Measurements from ENCODE around the gene HSPA8. TPM values are rescaled to one million over a fixed set of nuclear protein-coding genes. Genes with fewer than 3 reads are reported as not detected.

The HSPA8 gene
- total RNA-seq, 1 experiment from 2014 or later: 1,124 TPM

DNA sequence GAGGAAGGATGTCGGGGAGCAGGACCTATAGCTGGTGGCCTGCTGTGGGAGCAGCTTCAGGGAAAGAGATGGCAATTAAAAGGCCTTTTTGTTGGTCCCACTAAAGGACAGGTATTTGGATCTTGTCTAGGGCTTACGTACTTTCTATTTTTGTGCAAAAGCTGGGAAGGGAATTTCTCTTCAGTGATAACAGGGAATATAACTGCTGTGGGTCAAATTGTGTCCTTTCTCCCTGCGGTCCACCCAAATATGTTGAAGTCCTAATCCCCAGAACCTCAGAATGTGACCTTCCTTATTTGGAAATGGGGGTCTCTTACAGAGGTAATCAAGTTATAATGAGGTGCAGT lies 14.0 kb downstream of the HSPA8 start (continued):
- TF ChIP-seq, protein P1, sequence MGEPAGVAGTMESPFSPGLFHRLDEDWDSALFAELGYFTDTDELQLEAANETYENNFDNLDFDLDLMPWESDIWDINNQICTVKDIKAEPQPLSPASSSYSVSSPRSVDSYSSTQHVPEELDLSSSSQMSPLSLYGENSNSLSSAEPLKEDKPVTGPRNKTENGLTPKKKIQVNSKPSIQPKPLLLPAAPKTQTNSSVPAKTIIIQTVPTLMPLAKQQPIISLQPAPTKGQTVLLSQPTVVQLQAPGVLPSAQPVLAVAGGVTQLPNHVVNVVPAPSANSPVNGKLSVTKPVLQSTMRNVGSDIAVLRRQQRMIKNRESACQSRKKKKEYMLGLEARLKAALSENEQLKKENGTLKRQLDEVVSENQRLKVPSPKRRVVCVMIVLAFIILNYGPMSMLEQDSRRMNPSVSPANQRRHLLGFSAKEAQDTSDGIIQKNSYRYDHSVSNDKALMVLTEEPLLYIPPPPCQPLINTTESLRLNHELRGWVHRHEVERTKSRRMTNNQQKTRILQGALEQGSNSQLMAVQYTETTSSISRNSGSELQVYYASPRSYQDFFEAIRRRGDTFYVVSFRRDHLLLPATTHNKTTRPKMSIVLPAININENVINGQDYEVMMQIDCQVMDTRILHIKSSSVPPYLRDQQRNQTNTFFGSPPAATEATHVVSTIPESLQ (CRISPR knock-in tag; IDR thresholded peaks at IDR 0.05): no peak
- no peak for TF ChIP-seq SP1 (CRISPR knock-in tag; conservative IDR thresholded peaks at IDR 0.05)

DNA sequence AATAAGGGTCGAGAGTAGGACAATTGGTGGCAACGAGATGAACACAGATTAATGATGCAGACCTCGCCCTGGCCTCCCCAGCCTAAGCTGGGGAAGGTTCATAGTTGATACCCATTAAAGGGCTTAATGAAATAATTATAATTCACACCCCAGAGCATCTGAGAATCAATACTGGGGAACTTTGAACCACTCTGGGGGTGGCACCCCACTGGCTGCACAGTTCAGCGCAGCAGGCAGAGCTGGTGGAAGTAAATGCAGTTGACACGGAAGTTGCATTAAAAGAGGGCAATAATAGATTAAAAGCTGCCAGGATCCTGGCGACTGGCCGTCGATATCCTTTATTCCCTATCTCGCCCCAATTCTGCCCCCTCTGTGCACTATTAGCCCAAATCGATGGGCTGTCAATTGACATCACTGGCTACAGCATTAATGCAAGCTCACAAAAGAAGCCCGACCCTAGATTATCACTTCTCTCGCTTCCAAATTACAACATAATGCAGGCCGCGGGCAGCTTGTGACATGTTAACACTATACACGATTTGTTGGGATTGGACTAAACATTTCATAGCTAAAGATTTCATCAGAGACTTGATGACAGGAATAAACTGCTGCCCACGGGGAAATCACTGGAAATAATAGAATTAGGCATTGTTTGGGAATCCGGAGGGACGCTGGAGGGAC lies 14.5 kb downstream of the HSPA8 start:
- no peak for DNase-seq (ENCODE audit: low spot score)
- Mint-ChIP-seq H3K27me3 (ENCODE audit: low read depth) (no peaks in the 10 kb centered on the region), H3K4me3 (no peak overlapping the region), H3K4me1 (no peaks in the 10 kb centered on the region), H3K27ac (no peak overlapping the region), H3K36me3 (no peaks in the 10 kb centered on the region), H3K9me3 (no peaks in the 10 kb centered on the region)
- TF ChIP-seq ZNF138 (CRISPR knock-in tag; conservative IDR thresholded peaks at IDR 0.05): no peak
- TF ChIP-seq, protein P2, sequence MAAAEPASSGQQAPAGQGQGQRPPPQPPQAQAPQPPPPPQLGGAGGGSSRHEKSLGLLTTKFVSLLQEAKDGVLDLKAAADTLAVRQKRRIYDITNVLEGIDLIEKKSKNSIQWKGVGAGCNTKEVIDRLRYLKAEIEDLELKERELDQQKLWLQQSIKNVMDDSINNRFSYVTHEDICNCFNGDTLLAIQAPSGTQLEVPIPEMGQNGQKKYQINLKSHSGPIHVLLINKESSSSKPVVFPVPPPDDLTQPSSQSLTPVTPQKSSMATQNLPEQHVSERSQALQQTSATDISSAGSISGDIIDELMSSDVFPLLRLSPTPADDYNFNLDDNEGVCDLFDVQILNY (CRISPR knock-in tag; IDR thresholded peaks at IDR 0.05): no peak
- no peak for TF ChIP-seq RORB (CRISPR knock-in tag; IDR thresholded peaks at IDR 0.05)
- no peak for TF ChIP-seq GTF2I (CRISPR knock-in tag; conservative IDR thresholded peaks at IDR 0.05)
- TF ChIP-seq, protein P3, sequence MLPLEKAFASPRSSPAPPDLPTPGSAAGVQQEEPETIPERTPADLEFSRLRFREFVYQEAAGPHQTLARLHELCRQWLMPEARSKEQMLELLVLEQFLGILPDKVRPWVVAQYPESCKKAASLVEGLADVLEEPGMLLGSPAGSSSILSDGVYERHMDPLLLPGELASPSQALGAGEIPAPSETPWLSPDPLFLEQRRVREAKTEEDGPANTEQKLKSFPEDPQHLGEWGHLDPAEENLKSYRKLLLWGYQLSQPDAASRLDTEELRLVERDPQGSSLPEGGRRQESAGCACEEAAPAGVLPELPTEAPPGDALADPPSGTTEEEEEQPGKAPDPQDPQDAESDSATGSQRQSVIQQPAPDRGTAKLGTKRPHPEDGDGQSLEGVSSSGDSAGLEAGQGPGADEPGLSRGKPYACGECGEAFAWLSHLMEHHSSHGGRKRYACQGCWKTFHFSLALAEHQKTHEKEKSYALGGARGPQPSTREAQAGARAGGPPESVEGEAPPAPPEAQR (CRISPR knock-in tag; IDR thresholded peaks at IDR 0.05): no peak
- TF ChIP-seq NR2C2 (CRISPR knock-in tag; IDR thresholded peaks at IDR 0.05): no peak
- TF ChIP-seq CREM (CRISPR knock-in tag; IDR thresholded peaks at IDR 0.05): no peak
- TF ChIP-seq, protein P1 (CRISPR knock-in tag; IDR thresholded peaks at IDR 0.05): no peak
- TF ChIP-seq ZNF263 (CRISPR knock-in tag; IDR thresholded peaks at IDR 0.05; ENCODE audit: low read depth): no peak
- TF ChIP-seq JAZF1 (CRISPR knock-in tag; IDR thresholded peaks at IDR 0.05): no peak
- TF ChIP-seq MXD4 (CRISPR knock-in tag; IDR thresholded peaks at IDR 0.05; ENCODE audit: borderline replicate concordance): no peak
- TF ChIP-seq OVOL2 (CRISPR knock-in tag; IDR thresholded peaks at IDR 0.05; ENCODE audit: borderline replicate concordance): no peak
- TF ChIP-seq, protein P4, sequence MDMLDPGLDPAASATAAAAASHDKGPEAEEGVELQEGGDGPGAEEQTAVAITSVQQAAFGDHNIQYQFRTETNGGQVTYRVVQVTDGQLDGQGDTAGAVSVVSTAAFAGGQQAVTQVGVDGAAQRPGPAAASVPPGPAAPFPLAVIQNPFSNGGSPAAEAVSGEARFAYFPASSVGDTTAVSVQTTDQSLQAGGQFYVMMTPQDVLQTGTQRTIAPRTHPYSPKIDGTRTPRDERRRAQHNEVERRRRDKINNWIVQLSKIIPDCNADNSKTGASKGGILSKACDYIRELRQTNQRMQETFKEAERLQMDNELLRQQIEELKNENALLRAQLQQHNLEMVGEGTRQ (CRISPR knock-in tag; IDR thresholded peaks at IDR 0.05): no peak
- TF ChIP-seq, protein P5, sequence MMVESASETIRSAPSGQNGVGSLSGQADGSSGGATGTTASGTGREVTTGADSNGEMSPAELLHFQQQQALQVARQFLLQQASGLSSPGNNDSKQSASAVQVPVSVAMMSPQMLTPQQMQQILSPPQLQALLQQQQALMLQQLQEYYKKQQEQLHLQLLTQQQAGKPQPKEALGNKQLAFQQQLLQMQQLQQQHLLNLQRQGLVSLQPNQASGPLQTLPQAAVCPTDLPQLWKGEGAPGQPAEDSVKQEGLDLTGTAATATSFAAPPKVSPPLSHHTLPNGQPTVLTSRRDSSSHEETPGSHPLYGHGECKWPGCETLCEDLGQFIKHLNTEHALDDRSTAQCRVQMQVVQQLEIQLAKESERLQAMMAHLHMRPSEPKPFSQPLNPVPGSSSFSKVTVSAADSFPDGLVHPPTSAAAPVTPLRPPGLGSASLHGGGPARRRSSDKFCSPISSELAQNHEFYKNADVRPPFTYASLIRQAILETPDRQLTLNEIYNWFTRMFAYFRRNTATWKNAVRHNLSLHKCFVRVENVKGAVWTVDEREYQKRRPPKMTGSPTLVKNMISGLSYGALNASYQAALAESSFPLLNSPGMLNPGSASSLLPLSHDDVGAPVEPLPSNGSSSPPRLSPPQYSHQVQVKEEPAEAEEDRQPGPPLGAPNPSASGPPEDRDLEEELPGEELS (CRISPR knock-in tag; IDR thresholded peaks at IDR 0.05): no peak
- TF ChIP-seq, protein P6, sequence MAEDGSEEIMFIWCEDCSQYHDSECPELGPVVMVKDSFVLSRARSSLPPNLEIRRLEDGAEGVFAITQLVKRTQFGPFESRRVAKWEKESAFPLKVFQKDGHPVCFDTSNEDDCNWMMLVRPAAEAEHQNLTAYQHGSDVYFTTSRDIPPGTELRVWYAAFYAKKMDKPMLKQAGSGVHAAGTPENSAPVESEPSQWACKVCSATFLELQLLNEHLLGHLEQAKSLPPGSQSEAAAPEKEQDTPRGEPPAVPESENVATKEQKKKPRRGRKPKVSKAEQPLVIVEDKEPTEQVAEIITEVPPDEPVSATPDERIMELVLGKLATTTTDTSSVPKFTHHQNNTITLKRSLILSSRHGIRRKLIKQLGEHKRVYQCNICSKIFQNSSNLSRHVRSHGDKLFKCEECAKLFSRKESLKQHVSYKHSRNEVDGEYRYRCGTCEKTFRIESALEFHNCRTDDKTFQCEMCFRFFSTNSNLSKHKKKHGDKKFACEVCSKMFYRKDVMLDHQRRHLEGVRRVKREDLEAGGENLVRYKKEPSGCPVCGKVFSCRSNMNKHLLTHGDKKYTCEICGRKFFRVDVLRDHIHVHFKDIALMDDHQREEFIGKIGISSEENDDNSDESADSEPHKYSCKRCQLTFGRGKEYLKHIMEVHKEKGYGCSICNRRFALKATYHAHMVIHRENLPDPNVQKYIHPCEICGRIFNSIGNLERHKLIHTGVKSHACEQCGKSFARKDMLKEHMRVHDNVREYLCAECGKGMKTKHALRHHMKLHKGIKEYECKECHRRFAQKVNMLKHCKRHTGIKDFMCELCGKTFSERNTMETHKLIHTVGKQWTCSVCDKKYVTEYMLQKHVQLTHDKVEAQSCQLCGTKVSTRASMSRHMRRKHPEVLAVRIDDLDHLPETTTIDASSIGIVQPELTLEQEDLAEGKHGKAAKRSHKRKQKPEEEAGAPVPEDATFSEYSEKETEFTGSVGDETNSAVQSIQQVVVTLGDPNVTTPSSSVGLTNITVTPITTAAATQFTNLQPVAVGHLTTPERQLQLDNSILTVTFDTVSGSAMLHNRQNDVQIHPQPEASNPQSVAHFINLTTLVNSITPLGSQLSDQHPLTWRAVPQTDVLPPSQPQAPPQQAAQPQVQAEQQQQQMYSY (CRISPR knock-in tag; IDR thresholded peaks at IDR 0.05): no peak
- no peak for TF ChIP-seq ZNF121 (CRISPR knock-in tag; IDR thresholded peaks at IDR 0.05)
- TF ChIP-seq ZNF396 (CRISPR knock-in tag; IDR thresholded peaks at IDR 0.05; ENCODE audit: borderline replicate concordance): no peak
- TF ChIP-seq, protein P7, sequence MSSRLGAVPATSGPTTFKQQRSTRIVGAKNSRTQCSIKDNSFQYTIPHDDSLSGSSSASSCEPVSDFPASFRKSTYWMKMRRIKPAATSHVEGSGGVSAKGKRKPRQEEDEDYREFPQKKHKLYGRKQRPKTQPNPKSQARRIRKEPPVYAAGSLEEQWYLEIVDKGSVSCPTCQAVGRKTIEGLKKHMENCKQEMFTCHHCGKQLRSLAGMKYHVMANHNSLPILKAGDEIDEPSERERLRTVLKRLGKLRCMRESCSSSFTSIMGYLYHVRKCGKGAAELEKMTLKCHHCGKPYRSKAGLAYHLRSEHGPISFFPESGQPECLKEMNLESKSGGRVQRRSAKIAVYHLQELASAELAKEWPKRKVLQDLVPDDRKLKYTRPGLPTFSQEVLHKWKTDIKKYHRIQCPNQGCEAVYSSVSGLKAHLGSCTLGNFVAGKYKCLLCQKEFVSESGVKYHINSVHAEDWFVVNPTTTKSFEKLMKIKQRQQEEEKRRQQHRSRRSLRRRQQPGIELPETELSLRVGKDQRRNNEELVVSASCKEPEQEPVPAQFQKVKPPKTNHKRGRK (CRISPR knock-in tag; IDR thresholded peaks at IDR 0.05; ENCODE audit: borderline replicate concordance): no peak
- TF ChIP-seq FOXJ3 (CRISPR knock-in tag; IDR thresholded peaks at IDR 0.05; ENCODE audit: borderline replicate concordance): no peak
- ChIA-PET CTCF (interaction anchor here (0.7 to 2.9 kb wide), 5 partner anchors 24 to 214 kb away, joined by 3 to 13 read pairs (median 4); no protein-coding TSS in a partner anchor), POLR2A (interaction anchor here (0.7 kb wide), 1 partner anchor 15 kb away, joined by 3 read pairs; the partner anchor contains the start of gene HSPA8)
- ATAC-seq: no peak

Measured in WTC11 (cell line).